Colonic mucosa (tissue), 4 donors: ENCODE measurements around the gene FDX2. TPM values are rescaled to one million over a fixed set of nuclear protein-coding genes. Genes with fewer than 3 reads are reported as not detected.

Experiments
- DNase-seq: peaks from one replicate; pipeline ENCODE4 v3.0.0-alpha.2; 2020
- H3K27ac ChIP-seq: fragments of 200-600 bp; one replicate; pipeline ENCODE4 v1.8.0; 2021
- H3K27me3 ChIP-seq: fragments of 200-600 bp; one replicate; pipeline ENCODE4 v1.8.0; 2021
- H3K36me3 ChIP-seq: fragments of 200-600 bp; one replicate; pipeline ENCODE4 v1.8.0; 2021
- H3K4me1 ChIP-seq: fragments of 200-600 bp; one replicate; pipeline ENCODE4 v1.8.0; 2021; ENCODE audit warnings: mild to moderate bottlenecking
- H3K4me3 ChIP-seq: fragments of 200-600 bp; one replicate; pipeline ENCODE4 v1.8.0; 2021
- H3K9ac ChIP-seq, 2 donors: one replicate each; pipeline ENCODE4 v1.7.0; 2013; ENCODE audit warnings: control low read depth in 2 of 2, low read depth in 2 of 2, low read length in 2 of 2
- H3K9me3 ChIP-seq: fragments of 200-600 bp; one replicate; pipeline ENCODE4 v1.8.0; 2021
- intact Hi-C: fragments of 100-400 bp; cut with DNase I; formaldehyde crosslinking; loops from one replicate; pipeline ENCODE4 v1.14.1; 2022
- total RNA-seq, 2 donors: library from RNA; stranded (reverse); fragmentation: NEBNext Ultra II Directional in 1 of 2; extraction: Animal tissue kit (Norgen Biotek cat#: 25700) in 1 of 2; gene quantifications; one replicate each; pipeline ENCODE4 v1.2.1, GENCODE V29; 2021
- TF ChIP-seq, protein P1 (sequence below): fragments of 200-600 bp; IDR thresholded peaks from one replicate; pipeline ENCODE4 v1.8.0; 2022; ENCODE audit warnings: antibody characterized with exemption, mild to moderate bottlenecking
- donor health status: healthy.
- donor health status: DM: no; HTN: no; CAD: no.
- donor health status: DM: no; HTN: no; CAD: no.

The FDX2 gene
- total RNA-seq, 2 donors from 2014 or later: 10.7 to 19.8 TPM

DNA sequence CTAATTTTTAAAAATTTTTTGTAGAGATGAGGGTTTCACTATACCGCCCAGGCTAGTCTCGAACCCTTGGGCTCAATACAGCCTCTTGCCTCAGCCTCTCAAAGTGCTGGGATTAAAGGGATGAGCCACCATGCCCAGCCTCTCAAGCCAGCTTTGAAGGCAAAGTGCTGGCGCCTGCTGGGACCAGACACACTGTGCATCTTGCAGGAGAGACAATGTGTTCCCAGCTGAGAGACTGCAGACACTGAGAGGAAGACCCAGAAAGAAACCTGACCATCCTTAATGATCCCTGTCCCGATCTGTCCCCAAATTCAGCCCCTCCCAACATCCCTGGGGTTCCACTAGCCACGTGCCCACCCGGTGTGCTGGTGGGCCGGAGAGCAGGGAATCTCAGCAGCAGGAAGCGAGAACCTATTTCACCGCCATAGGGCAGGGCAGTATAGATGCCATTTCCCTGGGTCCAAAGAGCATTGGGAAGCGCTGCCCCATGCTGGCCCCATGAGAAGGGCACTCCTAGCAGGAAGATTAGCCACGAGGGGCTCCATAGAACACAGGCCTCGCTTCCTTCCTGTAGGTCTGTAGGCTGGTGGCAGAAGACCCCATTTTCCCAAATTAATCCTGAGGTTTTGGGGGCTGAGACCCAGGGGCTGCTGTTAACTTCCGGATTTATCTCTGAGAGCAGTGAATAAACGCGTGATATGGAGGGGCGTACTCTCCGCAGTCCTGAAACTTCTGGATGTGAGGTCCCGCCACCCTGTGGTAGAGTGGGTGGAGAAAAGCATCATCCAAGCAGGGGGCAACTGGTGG, 16.5 kb upstream of the FDX2 start:
- intact Hi-C loops: loop anchor here (5.0 kb wide), 1 partner anchor 65 kb away; no protein-coding TSS in a partner anchor
- TF ChIP-seq, protein P1, sequence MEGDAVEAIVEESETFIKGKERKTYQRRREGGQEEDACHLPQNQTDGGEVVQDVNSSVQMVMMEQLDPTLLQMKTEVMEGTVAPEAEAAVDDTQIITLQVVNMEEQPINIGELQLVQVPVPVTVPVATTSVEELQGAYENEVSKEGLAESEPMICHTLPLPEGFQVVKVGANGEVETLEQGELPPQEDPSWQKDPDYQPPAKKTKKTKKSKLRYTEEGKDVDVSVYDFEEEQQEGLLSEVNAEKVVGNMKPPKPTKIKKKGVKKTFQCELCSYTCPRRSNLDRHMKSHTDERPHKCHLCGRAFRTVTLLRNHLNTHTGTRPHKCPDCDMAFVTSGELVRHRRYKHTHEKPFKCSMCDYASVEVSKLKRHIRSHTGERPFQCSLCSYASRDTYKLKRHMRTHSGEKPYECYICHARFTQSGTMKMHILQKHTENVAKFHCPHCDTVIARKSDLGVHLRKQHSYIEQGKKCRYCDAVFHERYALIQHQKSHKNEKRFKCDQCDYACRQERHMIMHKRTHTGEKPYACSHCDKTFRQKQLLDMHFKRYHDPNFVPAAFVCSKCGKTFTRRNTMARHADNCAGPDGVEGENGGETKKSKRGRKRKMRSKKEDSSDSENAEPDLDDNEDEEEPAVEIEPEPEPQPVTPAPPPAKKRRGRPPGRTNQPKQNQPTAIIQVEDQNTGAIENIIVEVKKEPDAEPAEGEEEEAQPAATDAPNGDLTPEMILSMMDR: no peak
- Histone ChIP-seq H3K9ac (peak overlapping the region; percentile 73 to 80), H3K4me1 (peaks cover 8% of the 10 kb centered on the region), H3K27ac (peak overlapping the region; percentile 84), H3K9me3 (no peaks in the 10 kb centered on the region), H3K36me3 (peaks cover 10% of the 10 kb centered on the region), H3K4me3 (peak overlapping the region; percentile 85), H3K27me3 (no peaks in the 10 kb centered on the region)
- peak; percentile 70 for DNase-seq

GRCh38 chr19:10329555-10329954, 13.7 kb upstream of the FDX2 start:
- H3K9ac ChIP-seq: no peak overlapping the region
- peaks cover 10% of the 10 kb centered on the region for H3K36me3 ChIP-seq
- peaks cover 8% of the 10 kb centered on the region for H3K4me1 ChIP-seq
- intact Hi-C loops: no loop called here
- DNase-seq: no peak
- H3K9me3 ChIP-seq: no peaks in the 10 kb centered on the region
- H3K4me3 ChIP-seq: no peak overlapping the region
- H3K27me3 ChIP-seq: no peaks in the 10 kb centered on the region
- H3K27ac ChIP-seq: no peak overlapping the region
- TF ChIP-seq, protein P1: no peak

GRCh38 chr19:10328558-10329429, 13.0 kb upstream of the FDX2 start:
- intact Hi-C loops: no loop called here
- Histone ChIP-seq H3K4me1 (peaks cover 8% of the 10 kb centered on the region), H3K9ac (no peak overlapping the region), H3K36me3 (peaks cover 10% of the 10 kb centered on the region), H3K4me3 (no peak overlapping the region), H3K9me3 (no peaks in the 10 kb centered on the region), H3K27me3 (no peaks in the 10 kb centered on the region), H3K27ac (no peak overlapping the region)
- TF ChIP-seq, protein P1: no peak
- DNase-seq: no peak

DNA sequence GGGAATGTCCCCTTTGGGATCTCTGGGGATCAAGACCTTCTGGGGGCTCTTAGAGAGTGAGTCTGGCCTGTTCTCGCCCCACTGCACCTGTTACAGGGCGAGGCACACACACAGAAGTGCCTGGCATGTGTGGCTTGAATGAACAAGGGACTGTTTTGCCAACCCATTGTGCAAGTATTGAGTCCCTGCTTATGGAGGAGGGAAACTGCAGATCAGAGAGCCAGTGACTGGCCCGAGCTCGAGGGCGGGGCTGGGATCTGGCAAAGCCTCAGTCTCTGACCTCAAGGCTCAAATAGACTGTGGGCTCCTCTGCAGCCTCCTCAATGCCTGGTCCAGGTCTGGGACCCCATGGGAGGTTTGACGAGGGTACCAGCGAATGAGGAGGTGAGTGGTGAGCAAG, 12.0 kb upstream of the FDX2 start:
- H3K36me3 ChIP-seq: peaks cover 10% of the 10 kb centered on the region
- no peaks in the 10 kb centered on the region for H3K9me3 ChIP-seq
- peaks cover 8% of the 10 kb centered on the region for H3K4me1 ChIP-seq
- H3K27ac ChIP-seq: no peak overlapping the region
- no peaks in the 10 kb centered on the region for H3K27me3 ChIP-seq
- no peak overlapping the region for H3K9ac ChIP-seq
- H3K4me3 ChIP-seq: no peak overlapping the region
- TF ChIP-seq, protein P1: no peak
- DNase-seq: no peak
- intact Hi-C loops: no loop called here

DNA sequence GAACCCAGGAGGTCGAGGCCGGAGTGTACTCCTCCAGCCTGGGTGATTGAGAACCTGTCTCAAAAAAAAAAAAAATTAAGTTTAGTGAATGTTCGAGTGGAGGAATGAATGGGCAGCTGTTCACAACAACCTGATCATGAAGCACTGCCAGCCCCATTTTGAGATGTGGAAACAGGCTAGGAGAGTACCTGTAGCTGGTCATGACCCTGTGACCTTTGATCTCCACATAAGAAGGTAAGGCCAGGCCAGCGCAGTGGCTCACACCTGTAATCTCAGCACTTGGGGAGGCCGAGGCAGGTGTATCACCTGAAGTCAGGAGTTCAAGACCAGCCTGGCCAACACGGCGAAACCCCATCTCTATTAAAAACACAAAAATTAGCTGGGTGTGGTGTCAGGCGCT, 9.9 kb upstream of the FDX2 start:
- TF ChIP-seq, protein P1: no peak
- Histone ChIP-seq H3K4me1 (peaks cover 7% of the 10 kb centered on the region), H3K4me3 (no peak overlapping the region), H3K27ac (no peak overlapping the region), H3K36me3 (peaks cover 10% of the 10 kb centered on the region), H3K9me3 (no peaks in the 10 kb centered on the region), H3K9ac (no peak overlapping the region), H3K27me3 (no peaks in the 10 kb centered on the region)
- intact Hi-C loops: no loop called here
- DNase-seq: no peak
